Measurements from ENCODE around the gene DDN.

GRCh38 chr12:48999371-49000131 lies at the start of gene DDN:
- TF ChIP-seq, protein P1, sequence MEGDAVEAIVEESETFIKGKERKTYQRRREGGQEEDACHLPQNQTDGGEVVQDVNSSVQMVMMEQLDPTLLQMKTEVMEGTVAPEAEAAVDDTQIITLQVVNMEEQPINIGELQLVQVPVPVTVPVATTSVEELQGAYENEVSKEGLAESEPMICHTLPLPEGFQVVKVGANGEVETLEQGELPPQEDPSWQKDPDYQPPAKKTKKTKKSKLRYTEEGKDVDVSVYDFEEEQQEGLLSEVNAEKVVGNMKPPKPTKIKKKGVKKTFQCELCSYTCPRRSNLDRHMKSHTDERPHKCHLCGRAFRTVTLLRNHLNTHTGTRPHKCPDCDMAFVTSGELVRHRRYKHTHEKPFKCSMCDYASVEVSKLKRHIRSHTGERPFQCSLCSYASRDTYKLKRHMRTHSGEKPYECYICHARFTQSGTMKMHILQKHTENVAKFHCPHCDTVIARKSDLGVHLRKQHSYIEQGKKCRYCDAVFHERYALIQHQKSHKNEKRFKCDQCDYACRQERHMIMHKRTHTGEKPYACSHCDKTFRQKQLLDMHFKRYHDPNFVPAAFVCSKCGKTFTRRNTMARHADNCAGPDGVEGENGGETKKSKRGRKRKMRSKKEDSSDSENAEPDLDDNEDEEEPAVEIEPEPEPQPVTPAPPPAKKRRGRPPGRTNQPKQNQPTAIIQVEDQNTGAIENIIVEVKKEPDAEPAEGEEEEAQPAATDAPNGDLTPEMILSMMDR (conservative IDR thresholded peaks at IDR 0.05), result no peak
- TF ChIP-seq EZH2 (IDR thresholded peaks at IDR 0.05; ENCODE audit: low read depth), result no peak

Data from PC-9 (cell line).